Transverse colon (tissue), 4 donors: ENCODE data around the gene ZNF287.

Experiments
- CTCF ChIP-seq, 5 experiments: fragments of 200-600 bp in 3 of 5; fragments of 450-650 bp in 2 of 5; sonication (generic) in 3 of 5; IDR thresholded peaks; 1 replicate in 2 of 5; 2 replicates in 3 of 5; pipeline ENCODE4 v1.5.1; 2016 to 2017; ENCODE audit warnings: antibody characterized with exemption in 5 of 5, inconsistent platforms in 3 of 5, mild to moderate bottlenecking in 2 of 5, moderate library complexity in 1 of 5
- POLR2A ChIP-seq: fragments of 450-650 bp; IDR thresholded peaks from one replicate; pipeline ENCODE4 v1.6.1; 2016; ENCODE audit warnings: antibody characterized with exemption, mild to moderate bottlenecking, moderate library complexity
- POLR2AphosphoS5 ChIP-seq, 3 donors: sonication (generic); formaldehyde crosslinking; IDR thresholded peaks; one replicate each; pipeline ENCODE4 v1.6.1; 2016; ENCODE audit warnings: antibody characterized with exemption in 3 of 3

- TF ChIP-seq POLR2AphosphoS5 (IDR thresholded peaks at IDR 0.05): no peak
- no peak for TF ChIP-seq POLR2A
- no peak for TF ChIP-seq CTCF (IDR thresholded peaks at IDR 0.05)
Observed at GRCh38 chr17:16517477-16517876, 51.5 kb downstream of the ZNF287 start.
